A549 treated with dexamethasone at 1 μM for 4 hours (cell line): Measurements from ENCODE around the gene SLC1A6. TPM values are rescaled to one million over a fixed set of nuclear protein-coding genes. Genes with fewer than 3 reads are reported as not detected.

Experiments used
- total RNA-seq: library from RNA; stranded (reverse); fragments of 200-300 nt; extraction: Qiagen RNA extraction; gene quantifications from 5 replicates; pipeline ENCODE4 v1.2.3, GENCODE V29; 2022

The SLC1A6 gene
- not detected in 5 replicates for total RNA-seq

DNA sequence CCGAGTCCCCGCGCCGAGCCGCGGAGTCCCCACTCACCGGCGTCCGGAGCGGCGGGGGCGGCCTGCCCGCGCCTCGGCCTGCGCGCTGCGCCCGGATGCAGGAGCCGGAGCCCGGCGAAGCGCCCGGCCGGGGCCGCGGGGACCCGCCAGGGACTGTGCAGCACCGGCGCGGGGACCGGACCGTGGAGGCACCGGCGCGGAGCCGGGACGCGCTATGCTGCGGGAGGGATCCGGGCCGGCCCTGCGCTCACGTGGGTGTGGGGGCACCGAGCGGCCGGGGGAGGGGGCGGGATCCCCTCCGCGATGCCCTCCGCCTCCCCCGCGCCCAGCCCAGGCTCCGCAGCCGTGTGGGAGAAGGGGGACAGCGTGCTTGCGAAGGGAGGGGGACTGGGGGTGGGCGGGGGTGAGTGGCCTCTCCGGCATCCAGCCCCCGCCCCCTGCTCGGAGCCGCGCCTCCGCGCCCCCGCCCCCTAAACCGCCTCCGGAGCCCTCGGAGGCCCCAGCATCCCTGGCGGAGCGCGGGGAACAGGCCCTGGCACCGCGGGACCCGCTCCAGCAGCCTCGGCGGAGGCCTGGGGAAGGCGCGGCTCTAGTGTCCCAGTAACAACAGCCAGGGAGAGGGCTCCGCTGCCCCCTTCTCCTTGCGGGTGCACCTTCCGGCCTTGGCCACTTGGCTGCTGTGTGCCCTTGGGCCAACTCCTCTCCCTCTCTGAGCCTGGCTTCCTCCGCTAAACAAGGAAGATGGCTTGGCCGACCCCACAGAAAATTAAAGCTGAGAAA is at the start of gene SLC1A6:
Gene SLC1A6 (minus strand): TSS at position 389 of the 780 bp plus-strand sequence. CDS start 6,954 bp downstream, outside the sequence.

DNA sequence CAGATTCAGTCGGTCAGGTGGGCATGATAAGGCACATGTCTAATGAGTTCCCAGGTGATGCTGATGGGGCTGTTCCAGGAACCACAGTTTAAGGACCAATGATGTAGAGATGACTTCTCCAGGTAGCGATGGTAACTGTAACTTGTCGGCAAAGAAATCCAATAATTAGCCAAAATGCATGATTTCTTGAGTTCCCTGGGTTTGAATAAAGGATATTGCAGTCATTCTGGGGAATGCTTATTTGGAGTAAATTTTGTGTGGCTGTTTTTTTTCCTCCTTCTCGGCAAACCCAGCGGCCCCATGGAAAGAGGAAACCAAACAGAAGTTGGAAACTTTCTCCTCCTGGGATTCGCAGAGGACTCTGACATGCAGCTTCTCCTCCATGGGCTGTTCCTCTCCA is 38.5 kb downstream of the SLC1A6 start, which contains the start of gene OR7C2:
Gene OR7C2 (plus strand): TSS at position 301 of the 400 bp plus-strand sequence. CDS start 0 bp downstream, at position 301.

Other genes starting within 250 kb of the SLC1A6 start
- gene ADGRE2, start 201.3 kb downstream of the SLC1A6 start, total RNA-seq: 0.43 to 0.93 TPM (median 0.80 TPM) in 5 replicates
- gene OR7A5, start 144.7 kb downstream of the SLC1A6 start, total RNA-seq: not detected in 5 replicates
- not detected in 5 replicates for gene OR7C1, start 144.7 kb downstream of the SLC1A6 start, total RNA-seq
- gene OR7A10, start 130.9 kb downstream of the SLC1A6 start, total RNA-seq: not detected in 5 replicates
- gene OR7A17, start 93.7 kb downstream of the SLC1A6 start, total RNA-seq: not detected in 5 replicates
- gene OR7C2, start 38.4 kb downstream of the SLC1A6 start, total RNA-seq: not detected in 5 replicates
- gene CASP14, start 69.6 kb upstream of the SLC1A6 start, total RNA-seq: not detected in 5 replicates
- not detected in 5 replicates for gene OR1I1, start 102.3 kb upstream of the SLC1A6 start, total RNA-seq
- 14.1 to 19.8 TPM (median 18.0 TPM) in 5 replicates for gene SYDE1, start 127.5 kb upstream of the SLC1A6 start, total RNA-seq
- gene NOTCH3, start 221.1 kb upstream of the SLC1A6 start, total RNA-seq: 11.0 to 23.9 TPM (median 20.9 TPM) in 5 replicates